ENCODE data around the gene RPS16. TPM values are rescaled to one million over a fixed set of nuclear protein-coding genes. Genes with fewer than 3 reads are reported as not detected.

The RPS16 gene
- total and polyA plus RNA-seq, 2 of the 8 experiments (the other 6 are each of a cell fraction or from before 2014, with no cell fraction given), result 2,433 to 7,810 TPM

DNA sequence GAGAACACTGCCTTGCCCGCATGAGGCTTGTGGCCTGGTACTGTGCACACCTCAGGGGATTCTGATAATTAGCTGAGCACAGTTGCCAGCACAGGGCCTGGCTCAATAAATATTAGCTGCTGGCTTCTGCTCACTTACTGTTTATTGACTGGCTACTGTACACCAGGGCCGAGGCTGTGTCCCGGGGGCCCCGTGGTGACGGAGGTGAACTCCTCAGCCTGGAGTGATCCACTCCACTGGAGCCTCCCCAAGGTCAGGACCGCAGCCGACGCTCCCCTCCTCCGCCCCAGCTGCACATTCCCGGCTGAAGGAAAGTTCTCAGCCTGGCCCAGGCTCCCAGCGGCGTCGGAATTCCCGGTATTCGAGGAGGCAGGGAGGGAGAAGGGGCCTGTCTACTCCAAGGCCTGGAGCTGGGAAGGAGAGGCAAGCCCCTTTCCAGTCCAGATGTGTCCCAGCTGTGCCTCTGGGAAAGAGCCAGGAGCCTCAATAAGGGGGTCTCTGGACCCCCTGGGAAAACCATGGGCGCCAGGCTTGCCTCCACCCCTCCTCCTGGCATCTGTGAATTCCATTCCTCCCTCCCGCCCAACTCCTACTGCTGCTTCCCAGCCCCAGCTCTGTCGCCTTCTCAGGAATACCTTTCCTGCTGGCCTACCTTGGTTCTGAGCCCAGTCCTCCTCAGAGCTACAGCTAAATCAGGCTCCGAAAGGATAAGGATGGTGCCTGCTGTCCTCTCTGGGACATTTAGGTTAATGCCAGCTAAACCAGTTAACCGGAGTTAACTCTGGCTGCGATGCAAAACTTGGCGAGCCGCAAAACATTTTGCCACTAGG, 7.3 kb downstream of the RPS16 start (continued):
- TF ChIP-seq CBX8 (IDR thresholded peaks at IDR 0.05; ENCODE audit: borderline replicate concordance, low read depth, low read length), result no peak
- TF ChIP-seq SRF (IDR thresholded peaks at IDR 0.05; ENCODE audit: low read depth, low read length), result no peak
- TF ChIP-seq NANOG (IDR thresholded peaks at IDR 0.05; ENCODE audit: insufficient read depth, low read depth, low read length, poor library complexity, severe bottlenecking), result no peak
- TF ChIP-seq PHF8 (conservative IDR thresholded peaks at IDR 0.05; ENCODE audit: low read depth, low read length), result no peak

All from H1 (cell line).